RKO (cell line): Measurements from ENCODE around the gene MCRS1.

Experiments
- DNase-seq: peaks from one replicate; pipeline ENCODE4 v3.0.0-alpha.2; 2016; ENCODE audit warnings: low spot score

MCRS1 gene

DNA sequence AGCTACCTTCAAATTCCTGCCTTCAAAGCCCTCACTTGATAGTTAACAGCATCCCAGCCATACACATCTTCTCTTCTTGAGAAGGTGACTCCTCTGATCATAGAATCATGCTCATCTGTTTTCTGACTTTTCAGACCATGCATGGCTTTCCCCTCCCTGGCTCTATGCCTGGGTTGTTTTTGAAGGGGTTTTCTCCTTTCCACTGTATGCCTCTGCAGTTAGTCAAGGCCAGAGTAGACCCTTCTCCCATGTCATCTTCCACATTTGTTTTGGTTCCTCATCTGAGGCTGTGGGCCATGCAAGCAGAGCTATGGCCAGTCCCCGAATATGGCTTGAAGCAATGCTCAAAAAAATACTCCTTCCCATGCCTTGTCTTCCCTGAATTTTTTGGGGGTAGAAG, 14.3 kb upstream of the MCRS1 start:
- DNase-seq = no peak

DNA sequence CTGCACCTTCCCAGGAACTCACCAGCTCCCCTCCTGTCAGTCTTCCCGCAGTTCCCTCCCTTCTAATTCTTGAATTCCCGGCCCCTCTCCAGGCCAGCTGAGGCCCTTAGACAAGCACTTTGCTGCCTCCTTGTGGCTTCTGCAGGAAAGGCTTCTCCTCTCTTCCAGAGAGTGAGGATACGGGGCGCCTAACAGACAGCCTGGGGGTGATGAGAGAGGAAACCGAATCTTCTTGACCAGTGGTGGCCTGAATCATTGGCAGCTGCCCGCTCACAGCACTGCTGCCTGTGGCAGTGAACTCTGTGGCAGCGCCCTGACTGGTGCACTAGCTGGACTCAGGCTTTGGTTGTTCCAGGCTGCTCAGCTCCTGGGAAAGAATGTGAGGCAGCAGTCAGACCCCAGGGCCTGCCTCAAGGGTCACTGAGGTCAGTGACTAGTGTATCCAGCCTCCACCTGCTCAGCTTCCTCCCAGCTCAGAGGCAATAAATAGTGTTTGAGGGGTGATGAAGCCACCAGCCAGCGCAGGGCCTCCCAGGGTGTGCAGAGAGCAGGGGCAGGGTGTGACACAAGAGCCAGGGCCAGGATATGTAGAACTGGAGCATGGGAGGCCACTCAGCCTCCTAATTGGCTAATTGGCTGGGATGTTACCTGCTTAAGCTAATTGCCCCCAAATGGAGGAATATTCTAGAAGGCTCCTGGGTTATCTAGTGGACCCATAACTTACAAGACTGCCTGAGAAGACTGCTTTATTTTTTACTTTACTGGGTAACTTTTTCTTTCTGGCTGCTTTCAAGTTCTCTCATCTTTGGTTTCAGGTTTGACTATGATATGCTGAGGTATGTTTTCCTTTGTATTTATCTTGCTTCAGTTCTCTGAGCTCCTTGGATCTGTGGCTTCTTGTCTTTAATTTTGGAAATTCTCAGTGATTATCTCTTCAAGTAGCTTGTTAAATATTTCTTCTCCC, 12.9 kb upstream of the MCRS1 start:
- peak; percentile 61 for DNase-seq

DNA sequence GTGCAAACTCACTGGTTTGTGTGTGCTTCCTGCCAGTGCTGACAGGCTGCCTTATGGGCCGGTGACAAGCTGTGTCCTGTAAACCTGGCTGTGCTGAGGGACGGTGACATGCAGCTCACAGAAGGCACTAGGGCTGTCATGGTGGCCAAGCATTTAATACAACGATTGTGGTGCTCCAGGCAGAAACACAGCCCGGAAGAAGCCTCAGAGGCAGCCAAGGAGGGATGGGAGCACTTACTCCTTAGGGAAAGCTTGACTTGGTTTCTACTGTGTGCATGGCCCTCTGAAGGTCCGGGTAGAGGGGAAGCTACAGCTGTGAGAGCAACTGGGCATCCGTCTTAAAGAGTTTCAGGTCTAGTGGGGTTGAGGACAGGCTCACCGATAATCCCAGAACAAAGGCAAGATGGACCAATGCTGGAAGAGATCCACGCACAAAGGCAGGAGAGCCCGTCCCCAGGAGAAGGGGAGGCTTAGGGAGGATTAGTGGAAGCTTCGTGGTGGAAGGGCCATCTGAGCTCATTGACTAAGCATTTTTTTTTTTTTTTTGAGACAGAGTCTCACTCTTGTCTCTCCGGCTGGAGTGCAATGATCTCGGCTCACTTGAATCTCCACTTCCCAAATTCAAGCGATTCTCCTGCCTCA, 10.7 kb upstream of the MCRS1 start:
- DNase-seq = no peak

GRCh38 chr12:49577589-49578315, 9.8 kb upstream of the MCRS1 start:
- DNase-seq = no peak

DNA sequence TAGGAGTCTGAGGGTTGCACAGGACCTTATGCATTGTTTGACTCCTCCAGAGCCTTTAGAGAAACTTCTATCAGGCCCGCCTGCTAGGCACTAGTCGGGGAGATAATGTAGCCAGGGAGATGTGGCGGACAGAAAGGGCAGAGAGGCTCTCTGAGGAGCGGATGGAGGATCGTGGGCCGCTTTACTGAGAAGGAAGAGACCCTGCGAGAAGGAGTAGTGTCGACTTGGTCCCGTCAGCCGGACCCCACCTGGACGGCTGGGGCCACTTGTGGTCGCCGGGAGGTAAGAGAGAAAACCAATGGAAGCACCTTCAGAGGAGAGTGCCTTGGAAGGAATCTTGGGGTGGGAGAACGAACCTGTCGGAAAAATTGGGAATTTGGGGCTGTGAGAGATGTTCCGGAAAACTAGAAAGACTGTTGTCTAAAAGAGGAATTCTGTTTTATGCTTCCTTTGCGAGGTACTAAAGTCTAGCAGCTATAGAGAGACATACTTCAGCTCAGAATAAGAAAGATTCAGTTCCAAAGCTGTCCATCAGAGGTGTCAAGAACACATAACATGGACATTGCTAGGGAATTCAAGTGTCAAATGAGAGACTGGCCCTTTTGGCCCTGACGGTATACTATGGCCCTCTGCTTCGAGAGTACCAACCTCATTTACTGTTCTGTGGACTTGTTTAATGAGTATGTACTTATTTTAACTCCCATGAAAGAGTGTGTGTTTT, 660 bp upstream of the MCRS1 start:
- DNase-seq = peak; percentile 82

- DNase-seq = peak; percentile 18
These were observed 686 bp downstream of the MCRS1 start for GRCh38 chr12:49567302-49567610.

- DNase-seq = no peak
These were observed 1.6 kb downstream of the MCRS1 start for GRCh38 chr12:49566361-49566760.

GRCh38 chr12:49565406-49566265, 2.3 kb downstream of the MCRS1 start:
- no peak for DNase-seq

- DNase-seq = no peak
These were observed 3.1 kb downstream of the MCRS1 start for GRCh38 chr12:49564686-49565405.

DNA sequence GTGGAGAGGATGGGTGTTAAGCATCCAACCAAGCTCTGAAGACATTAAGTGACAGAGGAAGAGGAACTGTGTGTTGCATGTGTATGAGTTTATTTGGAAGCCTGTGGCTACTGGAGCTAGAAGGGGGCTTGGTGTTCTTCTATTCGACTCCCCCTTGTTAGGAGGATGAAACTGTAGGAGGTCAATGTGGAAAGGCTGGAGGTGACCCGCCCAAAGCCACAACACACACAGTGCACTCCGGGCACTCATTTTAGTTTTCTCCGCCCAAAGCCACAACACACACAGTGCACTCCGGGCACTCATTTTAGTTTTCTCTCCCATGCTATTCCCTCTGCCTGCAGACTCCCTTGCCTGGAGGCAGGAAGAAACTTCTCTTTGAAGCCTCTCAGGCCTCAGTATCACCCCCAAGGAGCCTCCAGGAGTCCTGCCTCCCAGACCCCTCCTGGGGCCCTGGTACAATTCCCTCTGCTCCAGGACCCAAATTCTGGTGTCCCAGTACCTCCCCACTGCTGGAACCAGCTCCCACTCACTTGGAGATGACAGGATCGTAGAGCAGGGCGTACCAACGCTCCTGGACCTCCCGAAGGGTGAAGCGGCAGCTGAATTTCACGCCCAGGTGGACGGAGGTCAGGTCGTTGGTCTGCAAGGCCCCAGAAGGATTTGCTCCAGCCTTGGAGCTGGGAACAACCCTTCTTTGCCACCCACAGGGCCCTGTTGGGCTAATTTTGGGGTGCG, 3.8 kb downstream of the MCRS1 start:
- DNase-seq = no peak

DNA sequence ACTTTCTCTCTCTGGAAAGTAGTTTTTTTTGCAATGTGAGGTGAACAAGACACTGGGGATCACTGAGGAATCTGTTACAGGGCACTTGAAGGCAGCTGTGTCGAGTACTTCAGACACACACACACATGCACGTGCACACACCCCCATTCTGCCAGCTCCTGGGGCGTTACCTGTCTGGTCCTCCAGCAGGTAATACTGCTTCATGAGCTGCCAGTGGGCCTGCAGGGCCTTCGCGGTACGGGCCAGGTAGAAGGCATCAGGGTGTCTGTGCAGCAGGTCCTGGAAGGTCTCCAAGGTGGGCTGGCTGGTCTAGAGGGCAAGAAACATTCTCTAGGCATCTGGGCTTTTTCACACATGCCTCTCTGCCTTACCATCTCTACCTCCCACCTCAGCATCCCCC, 5.1 kb downstream of the MCRS1 start:
- DNase-seq = no peak

GRCh38 chr12:49562233-49562632, 5.7 kb downstream of the MCRS1 start:
- DNase-seq = no peak

DNA sequence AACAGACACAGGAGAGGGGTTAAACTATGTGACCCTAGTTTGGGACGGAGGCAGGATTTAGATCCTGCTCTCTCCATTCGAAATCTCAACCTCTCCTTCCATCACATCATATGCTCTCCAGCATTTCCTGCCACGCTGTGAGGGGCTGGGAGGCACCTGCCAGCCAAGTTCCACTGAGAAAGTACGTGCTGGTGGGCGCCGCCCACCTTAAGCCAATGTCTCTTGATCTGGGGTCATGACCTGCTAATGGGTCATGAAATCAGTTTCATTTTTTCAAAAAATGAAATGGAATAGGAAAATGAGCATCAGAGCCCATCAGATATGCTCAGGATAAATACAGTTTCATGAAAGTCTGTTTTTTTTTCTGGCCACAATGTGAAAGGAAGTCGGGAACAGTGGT, 7.2 kb downstream of the MCRS1 start:
- DNase-seq = no peak

DNA sequence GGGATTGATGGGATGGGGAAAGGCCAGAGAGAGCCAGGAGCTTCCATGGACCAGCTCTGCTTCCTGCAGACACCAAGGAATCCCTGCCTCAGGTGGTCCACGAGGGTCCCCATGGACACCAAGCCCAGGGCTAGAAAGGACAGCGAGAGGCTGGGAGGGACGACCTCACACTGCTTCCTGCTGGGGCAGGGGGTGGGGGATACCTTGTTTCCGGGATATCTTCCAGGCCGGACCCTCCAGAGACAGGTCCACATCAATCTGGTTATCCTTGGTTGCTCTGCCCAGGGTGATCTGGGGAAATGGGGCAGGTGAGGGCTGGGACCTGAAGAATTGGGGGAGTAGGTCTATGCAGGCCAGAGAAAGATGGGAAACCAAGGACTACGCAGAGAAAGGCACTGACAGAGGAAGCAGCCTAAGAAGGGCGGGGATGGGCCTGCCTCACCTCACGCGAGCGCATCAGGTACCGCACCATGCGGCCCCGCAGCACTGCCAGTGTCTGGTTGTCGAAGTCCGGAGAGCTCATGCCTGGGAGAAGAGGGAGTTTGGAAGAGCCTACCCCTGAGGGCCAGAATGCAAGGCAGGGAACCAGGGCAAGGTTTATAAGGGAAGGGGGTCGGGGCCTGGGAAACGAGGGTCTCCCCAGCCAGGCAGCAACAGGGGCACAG, 8.8 kb downstream of the MCRS1 start:
- no peak for DNase-seq

DNA sequence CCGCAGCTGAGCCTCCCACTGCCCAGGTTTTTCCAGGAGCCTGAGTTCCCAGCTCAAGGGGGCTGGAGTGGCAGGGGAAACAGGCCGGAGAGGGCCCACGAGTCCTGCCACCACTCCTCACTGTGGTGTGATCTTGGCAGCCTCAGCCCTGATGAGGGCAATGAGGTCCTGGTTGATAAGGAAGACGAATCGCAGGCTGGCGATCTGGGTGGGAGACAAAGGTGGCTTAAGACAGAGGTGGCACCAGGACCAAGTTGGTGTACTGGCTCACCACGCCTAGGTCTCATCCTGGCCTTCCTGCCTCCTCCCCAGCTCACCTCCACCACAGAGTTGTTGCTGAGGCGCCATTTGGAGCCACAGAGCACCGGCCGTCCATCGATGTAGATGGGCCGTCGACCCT, 9.4 kb downstream of the MCRS1 start:
- DNase-seq = no peak

GRCh38 chr12:49557917-49558215, 10.1 kb downstream of the MCRS1 start:
- DNase-seq = no peak

DNA sequence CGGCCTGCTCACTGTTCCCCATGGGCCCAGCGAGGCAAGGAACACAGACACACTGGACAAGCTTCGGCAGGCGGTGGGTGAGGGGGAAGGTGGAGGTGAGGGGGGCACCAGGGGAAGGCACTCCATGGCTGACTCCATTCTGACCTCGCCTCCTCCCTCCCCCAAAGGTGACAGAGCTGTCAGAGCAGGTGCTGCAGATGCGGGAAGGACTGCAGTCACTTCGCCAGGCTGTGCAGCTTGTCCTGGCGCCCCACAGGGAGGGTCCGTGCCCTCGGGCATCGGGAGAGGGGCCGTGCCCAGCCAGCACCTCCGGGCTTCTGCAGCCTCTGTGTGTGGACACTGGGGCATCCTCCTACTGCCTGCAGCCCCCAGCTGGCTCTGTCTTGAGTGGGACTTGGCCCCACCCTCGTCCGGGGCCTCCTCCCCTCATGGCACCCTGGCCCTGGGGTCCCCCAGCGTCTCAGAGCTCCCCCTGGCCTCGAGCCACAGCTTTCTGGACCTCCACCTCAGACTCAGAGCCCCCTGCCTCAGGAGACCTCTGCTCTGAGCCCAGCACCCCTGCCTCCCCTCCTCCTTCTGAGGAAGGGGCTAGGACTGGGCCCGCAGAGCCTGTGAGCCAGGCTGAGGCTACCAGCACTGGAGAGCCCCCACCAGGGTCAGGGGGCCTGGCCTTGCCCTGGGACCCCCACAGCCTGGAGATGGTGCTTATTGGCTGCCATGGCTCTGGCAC, 10.6 kb downstream of the MCRS1 start:
- no peak for DNase-seq

GRCh38 chr12:49556391-49557186, 11.4 kb downstream of the MCRS1 start:
- DNase-seq = no peak
